ENCODE results near the gene SP6. TPM values are rescaled to one million over a fixed set of nuclear protein-coding genes. Genes with fewer than 3 reads are reported as not detected.

SP6 gene
- total RNA-seq, 4 donors from 2014 or later: 6.6 to 29.3 (median 19.9) TPM

GRCh38 chr17:47841488-47842291, 9.3 kb downstream of the SP6 start:
- Histone ChIP-seq H3K27ac (peak overlapping the region; percentile 47), H3K27me3 (peaks cover 17% of the 10 kb centered on the region), H3K4me1 (peaks cover 41% of the 10 kb centered on the region), H3K9me3 (no peaks in the 10 kb centered on the region), H3K4me3 (peak overlapping the region; percentile 64), H3K36me3 (peaks cover 22% of the 10 kb centered on the region)
- DNase-seq (ENCODE audit: low spot score in 2 of 2): no peak
- TF ChIP-seq POLR2A (IDR thresholded peaks at IDR 0.05) (no peak), POLR2AphosphoS5 (IDR thresholded peaks at IDR 0.05) (no peak), CTCF (IDR thresholded peaks at IDR 0.05) (no peak), EP300 (IDR thresholded peaks at IDR 0.05) (no peak)
- whole genome bisulfite sequencing: 61% methylated on average over 16 of the region's 16 CpGs

GRCh38 chr17:47840742-47841487, 10.0 kb downstream of the SP6 start, which contains the start of gene SCRN2:
Gene SCRN2 (minus strand): TSS chr17:47841273. CDS start chr17:47840843, 430 bp downstream.
- Histone ChIP-seq H3K27me3 (peaks cover 10% of the 10 kb centered on the region), H3K27ac (peak within 1 kb of the TSS; percentile 47), H3K9me3 (no peaks in the 10 kb centered on the region), H3K4me1 (peaks cover 37% of the 10 kb centered on the region), H3K4me3 (peak within 1 kb of the TSS; percentile 64), H3K36me3 (peaks cover 30% of the 10 kb centered on the region)
- DNase-seq (ENCODE audit: low spot score in 2 of 2): peak; percentile 92 to 94
- TF ChIP-seq EP300 (IDR thresholded peaks at IDR 0.05) (no peak), CTCF (IDR thresholded peaks at IDR 0.05) (peak; percentile 97), POLR2AphosphoS5 (IDR thresholded peaks at IDR 0.05) (peak in 1 of 3 donors; percentile 29), POLR2A (IDR thresholded peaks at IDR 0.05) (no peak)
- 0% methylated on average over 3 of the region's 55 CpGs for WGBS

GRCh38 chr17:47840001-47840741, 10.8 kb downstream of the SP6 start:
- Histone ChIP-seq H3K27ac (no peak overlapping the region), H3K36me3 (peaks cover 37% of the 10 kb centered on the region), H3K27me3 (peaks cover 7% of the 10 kb centered on the region), H3K9me3 (no peaks in the 10 kb centered on the region), H3K4me3 (peak overlapping the region; percentile 64), H3K4me1 (peaks cover 37% of the 10 kb centered on the region)
- TF ChIP-seq POLR2AphosphoS5 (IDR thresholded peaks at IDR 0.05): no peak
- no peak for TF ChIP-seq CTCF (IDR thresholded peaks at IDR 0.05)
- no peak for TF ChIP-seq EP300 (IDR thresholded peaks at IDR 0.05)
- WGBS: 80% methylated on average over 11 of the region's 17 CpGs
- DNase-seq (ENCODE audit: low spot score in 2 of 2): no peak

GRCh38 chr17:47839071-47839470, 11.9 kb downstream of the SP6 start:
- peaks cover 37% of the 10 kb centered on the region for H3K36me3 ChIP-seq
- TF ChIP-seq CTCF (IDR thresholded peaks at IDR 0.05) (no peak), POLR2A (IDR thresholded peaks at IDR 0.05) (no peak), EP300 (IDR thresholded peaks at IDR 0.05) (no peak), POLR2AphosphoS5 (IDR thresholded peaks at IDR 0.05) (no peak)
- no peak for DNase-seq (ENCODE audit: low spot score in 2 of 2)
- H3K4me1 ChIP-seq: peaks cover 34% of the 10 kb centered on the region
- 88% methylated on average over 5 of the region's 5 CpGs for WGBS
- no peak overlapping the region for H3K27ac ChIP-seq
- H3K27me3 ChIP-seq: no peaks in the 10 kb centered on the region
- H3K9me3 ChIP-seq: no peaks in the 10 kb centered on the region
- no peak overlapping the region for H3K4me3 ChIP-seq
